SKM-1 (cell line): Measurements from ENCODE around the gene GJB1.
A peak's percentile ranks its signal among the peaks of the same experiment; 100 is the strongest.
"Not testable (repeated sequence)": the region's sequence is repeated elsewhere in the genome, so short reads cannot be mapped to it uniquely, and the experiment has no call there.

ENCODE experiments used
- DNase-seq: peaks from one replicate; lab custom pipeline; 2025; ENCODE audit not compliant: unreplicated experiment; lab: John Stamatoyannopoulos, UW

Gene GJB1

DNA sequence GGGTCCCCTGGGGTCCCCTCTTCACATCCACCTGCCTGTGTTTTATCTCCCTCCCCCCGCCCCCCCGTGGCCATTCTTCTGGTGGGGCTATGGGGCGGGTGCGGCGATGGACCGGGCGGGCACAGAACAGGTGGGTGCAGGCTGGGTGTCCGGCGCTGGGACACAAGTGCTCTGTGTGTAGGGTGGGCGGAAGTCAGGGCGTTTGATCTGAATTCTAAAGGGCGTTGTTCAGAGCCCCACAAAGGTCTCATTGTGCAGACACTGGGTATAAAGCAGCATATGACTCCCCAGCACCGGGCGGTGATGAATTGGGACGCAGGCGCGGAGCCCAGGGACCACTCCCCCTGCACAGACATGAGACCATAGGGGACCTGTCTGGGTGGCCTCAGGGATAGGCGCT, at the start of gene GJB1:
Gene GJB1, plus strand, starts transcription at position 296 of the 400 bp plus-strand sequence. CDS start 484 bp downstream, outside the sequence.
- no peak for DNase-seq

DNA sequence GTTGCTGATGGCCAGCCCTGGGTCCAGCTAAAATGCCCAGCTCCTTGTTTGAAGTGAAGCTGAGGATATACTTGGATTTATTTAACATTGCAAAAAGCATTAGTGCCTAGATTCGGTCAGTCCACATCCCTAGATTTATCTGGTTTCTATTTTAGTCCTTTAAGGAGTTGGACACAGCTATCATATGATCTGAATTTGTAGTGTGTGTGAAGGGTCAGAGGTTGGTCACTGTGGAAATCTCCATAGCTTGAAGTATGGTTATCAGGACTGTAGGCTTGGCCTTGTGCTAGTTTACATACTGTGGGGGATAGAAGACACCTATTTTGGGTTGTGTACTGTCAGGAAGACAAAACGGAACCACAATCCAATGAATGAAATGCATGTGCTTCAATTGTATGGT, 49.6 kb upstream of the GJB1 start:
- no peak for DNase-seq

DNA sequence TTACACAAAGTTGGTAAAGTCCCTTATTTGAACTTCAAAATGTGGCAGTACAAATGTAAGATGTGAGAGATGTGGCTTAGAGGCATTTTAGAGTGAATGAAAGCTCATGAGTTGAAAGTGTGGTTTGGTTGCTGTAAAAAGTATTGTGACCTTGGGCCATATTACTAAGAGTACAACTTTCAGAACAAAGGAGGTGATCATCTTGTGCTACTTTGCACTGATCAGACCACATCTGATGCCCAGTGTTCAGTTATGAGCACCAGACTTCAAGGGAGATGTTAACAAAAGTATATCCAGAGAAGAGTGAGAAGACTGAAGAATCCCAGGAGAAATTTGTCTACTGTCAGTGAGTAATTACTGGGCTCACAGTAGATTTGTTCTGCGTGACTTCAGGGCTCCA, 48.2 kb upstream of the GJB1 start:
- DNase-seq = no peak

DNA sequence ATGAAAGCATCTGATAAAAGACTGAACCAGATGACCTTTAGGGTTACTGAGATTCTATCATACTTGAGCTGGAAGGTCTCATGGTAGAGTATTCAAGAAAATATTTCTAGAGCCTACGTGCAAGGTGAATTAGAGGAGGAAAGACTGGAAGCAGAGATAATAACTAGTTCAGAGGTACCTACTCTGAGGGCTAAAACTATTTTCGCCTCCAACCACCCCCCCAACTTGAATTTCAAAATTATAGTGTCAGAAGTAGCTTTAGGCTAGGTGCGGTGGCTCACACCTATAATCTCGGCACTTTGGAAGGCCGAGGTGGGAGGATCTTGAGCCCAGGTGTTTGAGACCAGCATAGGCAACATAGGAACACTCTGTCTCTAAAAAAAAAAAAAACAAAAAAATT, 47.5 kb upstream of the GJB1 start:
- DNase-seq = no peak

DNA sequence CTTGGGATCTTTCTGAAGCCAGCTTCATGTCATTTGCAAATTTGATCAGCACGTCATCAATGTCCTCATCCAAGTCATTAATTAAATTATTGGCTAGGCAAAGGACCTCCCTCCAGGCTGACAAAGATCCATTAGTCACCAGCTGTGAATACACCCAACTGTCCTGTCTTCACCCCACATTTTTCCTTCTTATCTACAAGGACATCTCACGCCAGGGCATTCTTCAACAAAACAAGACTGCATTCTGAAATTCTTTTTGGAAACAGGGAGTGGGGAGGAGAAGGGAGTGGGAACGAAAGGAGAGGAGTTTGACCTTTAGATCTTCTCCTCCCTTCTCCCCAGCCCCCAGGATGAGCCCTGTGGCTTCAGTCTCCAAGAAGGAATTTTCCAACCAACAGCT, 45.7 kb upstream of the GJB1 start:
- DNase-seq = no peak

DNA sequence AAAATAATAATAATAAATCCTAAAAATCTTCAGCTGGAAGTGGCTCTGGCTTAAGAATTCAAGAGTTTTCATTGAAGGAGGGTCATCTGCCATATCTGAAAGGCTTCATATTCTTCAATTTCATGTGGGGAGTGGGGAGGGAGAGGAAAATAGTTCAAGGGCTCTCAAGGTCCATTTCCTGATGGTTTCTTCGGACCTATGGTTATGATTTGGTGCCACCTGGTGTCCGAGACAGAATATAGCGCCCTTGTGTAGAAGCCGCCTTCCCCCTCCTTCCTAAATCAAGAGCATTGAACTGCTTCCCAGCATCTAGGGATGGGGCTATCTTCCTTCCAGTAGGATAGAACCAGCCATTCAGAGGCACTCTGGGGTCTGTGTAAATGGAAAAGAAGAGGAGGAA, 44.1 kb upstream of the GJB1 start:
- peak; percentile 27 for DNase-seq

DNA sequence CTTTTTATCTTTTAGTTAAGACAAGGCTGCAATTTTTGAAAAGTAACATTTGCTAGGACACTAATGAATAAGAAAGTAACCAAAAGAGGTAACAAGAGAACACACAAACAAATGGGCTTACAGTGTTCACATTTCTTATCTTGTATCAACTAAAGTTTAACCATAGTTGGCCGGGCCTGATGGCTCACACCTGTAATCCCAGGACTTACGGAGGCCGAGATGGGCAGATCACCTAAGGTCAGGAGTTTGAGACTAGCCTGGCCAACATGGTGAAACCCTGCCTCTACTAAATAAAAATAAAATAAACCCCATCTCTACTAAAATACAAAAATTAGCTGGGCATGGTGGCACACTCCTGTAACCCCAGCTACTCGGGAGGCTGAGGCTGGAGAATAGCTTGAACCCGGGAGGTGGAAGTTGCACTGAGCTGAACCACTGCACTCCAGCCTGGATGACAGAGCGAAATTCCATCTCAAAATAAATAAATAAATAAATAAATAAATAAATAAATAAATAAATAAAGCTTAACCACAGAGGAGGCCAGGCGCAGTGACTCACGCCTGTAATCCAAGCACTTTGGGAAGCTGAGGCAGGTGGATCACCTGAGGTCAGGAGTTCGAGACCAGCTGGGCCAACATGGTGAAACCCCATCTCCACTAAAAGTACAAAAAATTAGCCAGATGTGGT, 42.3 kb upstream of the GJB1 start:
- DNase-seq = not testable (repeated sequence)

DNA sequence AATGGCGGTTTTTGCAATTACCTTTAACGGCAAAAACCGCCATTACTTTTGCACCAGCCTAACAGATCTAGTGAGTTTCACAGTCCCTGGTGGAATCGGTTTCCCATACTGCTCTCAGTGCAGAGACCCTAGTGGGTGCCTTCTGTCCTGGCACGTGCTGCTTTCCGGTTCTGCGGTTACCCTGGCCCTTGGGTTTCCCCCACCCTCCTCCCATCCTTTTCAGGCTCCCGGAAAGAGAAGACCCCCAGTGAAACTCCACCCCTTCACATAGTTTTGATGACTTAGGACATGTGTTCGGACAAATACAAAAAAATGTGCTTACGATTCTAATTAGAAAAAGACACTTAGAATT, 41.5 kb upstream of the GJB1 start:
- DNase-seq = no peak

DNA sequence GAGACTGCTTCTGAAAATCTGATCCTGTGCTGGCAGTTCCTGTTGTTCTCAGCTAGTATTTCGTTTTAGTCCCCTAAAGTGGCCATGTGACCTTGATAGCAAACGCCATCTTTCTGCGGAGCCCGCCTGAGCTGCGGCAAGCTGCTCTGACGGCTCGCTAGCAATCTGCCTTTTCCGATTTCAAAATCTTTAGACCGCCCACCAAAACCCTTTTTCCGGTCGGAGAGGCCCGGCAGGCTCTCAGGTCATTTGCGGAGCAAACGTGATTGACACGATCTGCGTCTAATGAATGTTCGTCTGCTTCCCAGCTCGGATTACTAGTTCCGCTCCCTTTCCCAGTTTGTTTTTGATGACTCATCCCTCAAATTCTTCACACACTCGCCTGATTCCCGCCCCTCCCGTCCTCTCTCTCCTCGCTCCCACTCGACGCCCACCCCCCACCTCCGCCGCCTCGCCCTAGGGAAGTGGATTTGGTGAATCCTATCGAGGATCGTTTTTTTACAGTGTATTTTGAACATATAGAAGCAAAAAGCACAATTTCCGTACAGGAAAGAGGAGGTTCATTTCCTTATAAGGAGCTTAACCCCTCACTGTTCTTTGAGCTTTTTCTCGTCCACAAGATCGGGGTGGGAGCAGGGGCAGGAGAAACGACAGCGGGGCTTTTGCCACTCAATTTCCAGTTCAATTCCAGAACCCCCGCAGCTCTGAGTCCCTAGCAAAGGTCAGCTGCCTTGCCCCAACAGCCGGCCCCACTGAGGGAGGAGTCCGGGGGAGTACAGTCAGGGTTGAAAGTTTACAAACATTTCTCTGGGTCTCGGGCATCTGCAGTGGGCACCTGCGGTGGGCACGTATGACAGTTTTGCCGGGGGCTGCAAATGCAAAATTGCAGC, 40.9 kb upstream of the GJB1 start:
- DNase-seq = peak; percentile 74

DNA sequence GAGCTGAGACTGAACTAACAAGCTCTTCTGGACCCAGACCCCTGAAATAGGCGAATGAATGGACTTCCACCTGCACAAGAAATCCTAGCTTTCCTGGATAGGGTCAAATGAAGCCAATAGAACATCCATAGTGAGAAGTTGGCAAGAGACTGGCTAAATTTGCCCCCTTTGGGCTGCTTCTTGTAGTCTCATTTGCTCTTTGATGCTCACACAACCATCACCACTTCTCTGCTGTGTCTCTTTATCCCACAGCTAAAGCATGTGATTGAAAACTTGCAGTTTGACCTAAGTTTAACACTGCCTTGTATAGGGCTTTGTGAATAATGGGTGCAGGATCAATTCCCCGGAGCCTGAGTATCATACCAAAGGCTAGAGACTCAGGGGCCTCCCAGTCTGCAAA, 40.2 kb upstream of the GJB1 start:
- DNase-seq = no peak

DNA sequence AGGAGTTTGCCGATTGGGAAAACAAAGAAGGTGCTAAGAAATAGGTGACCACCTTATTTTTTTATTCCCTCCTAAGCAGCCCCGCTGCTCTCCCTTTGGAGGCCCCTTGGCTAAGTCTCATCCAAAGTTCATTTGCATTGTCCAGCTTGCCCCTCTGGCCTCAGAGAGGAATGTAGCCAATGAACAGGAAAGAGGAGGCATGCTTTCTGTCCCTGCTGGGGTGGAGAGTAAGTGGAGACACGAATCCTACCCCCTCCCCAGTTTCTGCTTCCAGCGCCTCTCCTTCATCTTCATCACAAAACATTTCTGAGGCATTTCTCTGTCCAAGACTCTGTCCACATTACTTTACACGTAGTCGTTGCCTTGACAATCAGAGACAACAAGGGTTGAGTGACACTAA, 39.7 kb upstream of the GJB1 start:
- no peak for DNase-seq

DNA sequence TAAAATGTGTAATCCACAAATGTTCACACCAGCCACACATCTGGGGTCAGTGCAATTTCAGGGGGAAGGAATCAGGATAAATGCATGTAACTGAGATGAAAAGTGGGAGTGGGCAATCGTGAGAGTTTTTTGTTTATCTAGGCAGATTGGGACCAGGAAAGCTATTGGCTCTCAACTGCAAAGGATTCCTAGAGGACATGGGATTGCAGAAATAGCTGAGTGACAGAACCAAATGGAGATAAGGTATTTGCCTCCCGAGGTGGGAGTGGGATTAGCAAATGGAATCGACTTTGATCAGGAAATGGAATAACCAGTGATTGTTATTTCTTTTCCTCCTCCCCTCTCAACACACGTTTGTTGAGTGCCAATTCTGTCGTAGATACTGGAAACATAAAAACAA, 38.9 kb upstream of the GJB1 start:
- no peak for DNase-seq

DNA sequence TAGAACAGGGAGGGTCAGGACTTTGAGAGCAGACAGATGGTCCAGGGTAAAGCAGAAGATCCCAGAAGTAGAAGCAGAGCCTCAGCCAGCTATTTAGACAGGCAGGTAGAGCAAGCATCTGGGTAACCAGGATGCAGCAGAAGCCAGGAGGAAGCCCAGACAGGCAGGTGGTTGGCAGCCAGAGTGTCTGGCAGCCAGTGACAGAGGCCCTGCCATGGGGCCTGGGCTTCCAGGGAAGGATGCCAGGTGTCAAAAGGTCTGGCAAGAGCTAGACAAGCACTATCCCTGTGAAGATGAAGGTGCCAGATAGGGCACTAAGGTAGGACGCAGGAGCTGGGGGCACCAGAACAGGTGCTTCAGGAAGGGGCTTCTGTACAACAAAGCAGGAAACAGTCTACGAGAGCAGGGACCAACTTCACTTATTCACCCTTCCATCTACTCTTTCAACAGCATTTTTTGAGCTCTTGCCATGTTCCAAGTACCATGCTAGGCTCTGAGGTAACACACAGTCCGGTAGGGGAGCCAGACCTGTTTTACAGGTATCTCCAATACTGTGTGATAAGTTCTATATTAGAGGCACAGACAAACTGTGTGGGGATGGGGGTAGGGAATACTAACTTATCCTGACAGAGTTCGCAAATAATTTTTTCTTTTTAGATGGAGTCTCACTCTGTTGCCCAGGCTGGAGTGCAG, 38.1 kb upstream of the GJB1 start:
- DNase-seq = no peak

DNA sequence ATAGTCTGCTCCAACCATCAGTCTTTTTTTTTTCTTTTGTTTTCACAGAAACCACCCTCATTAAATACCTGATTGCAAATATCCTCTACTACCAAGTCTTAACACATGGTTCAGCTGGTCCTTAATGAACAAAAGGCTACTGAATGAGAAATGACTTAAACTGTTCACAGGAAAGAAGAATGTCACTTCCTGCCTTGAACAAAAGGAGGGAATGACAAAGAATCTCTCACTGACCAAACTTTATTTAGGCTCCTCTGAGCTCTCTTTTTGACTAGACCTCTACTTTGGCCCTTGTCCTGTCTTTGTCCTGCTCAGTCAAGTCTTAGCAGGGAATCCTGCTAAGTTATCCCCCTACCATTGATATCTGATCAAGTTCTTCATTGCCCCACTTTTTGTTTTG, 31.8 kb upstream of the GJB1 start:
- no peak for DNase-seq

DNA sequence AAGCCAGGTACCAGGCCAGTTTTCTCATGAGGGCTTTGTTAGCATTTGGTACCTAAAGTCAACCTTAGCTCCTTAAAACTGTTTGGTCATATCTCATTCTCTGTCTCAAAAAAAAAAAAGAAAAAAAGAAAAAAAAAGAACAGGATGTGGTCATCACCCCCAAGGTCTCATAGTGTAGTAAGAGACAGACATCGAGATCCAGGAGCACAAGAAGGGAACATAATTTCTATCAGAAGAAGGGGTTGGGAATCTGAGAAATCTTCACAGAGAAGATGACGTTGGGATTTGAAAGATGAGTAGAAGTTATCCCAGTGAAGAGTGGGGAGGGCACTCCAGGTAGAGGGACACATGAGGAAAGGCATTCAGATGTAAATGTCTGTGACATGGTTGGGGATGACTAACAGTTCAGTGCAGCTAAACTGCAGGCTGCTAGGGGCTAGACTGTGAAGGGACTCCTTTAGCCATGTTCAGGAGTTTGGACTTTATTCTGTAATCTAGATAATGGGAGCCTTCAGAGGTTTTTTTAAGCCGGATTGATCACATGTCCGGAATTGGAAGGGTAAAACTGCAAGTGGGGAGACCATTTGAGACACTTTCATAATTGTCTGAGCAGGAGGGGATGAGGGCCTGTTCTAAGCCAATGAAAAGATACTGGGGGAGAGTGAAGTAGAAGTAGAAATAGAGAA, 26.9 kb upstream of the GJB1 start:
- no peak for DNase-seq

DNA sequence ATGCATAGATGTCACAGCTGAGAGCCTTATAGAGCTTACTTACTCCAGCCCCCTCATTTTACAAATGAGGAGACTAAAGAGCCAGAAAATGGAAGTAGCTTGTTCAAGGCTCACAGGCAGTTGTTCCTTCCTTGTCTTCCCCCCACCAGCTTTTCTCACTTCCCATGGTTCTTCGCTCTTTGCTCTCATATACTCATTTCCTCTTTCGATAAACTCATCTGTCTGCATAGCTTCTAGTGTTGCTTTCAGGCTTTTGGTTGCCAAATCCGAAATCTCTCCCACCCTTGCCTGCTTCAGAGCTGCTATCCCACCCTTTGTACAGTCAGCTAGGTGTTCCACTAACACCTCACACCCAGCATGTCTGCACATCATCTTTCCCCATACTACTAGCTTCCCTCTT, 25.0 kb upstream of the GJB1 start:
- DNase-seq = peak; percentile 52

DNA sequence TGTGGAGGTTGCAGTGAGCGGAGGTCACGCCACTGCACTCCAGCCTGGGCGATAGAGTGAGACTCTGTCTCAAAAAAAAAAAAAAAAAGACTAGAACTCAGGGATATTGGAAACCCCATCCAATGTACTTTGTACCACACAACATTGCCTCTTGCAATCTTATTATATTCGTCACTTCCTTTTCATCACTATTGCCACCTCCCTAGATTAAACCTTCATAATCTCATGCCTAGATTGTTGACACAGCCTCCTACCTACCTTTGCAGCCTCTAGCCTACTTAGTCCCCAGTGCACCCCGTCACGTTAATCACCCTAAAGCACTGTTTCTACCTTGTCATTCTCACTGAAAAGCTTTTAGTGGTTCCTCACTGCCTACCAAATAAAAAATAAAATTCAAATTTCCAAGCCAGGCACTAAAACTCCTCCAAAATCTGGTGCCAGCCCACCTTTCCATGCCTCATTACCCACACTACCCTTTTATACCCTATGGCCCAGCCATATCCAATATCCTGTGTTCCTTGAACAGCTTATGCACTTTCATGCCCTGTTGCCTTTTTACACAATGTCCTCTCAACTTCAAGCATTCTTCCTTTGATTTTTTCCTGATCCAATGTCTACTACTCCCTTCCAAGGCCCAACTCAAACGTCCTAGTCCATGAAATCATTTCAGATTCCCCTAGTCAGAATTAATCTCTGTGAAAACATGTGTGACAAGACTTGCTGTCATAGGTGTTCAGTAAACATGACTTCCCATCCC, 23.6 kb upstream of the GJB1 start:
- DNase-seq = no peak

DNA sequence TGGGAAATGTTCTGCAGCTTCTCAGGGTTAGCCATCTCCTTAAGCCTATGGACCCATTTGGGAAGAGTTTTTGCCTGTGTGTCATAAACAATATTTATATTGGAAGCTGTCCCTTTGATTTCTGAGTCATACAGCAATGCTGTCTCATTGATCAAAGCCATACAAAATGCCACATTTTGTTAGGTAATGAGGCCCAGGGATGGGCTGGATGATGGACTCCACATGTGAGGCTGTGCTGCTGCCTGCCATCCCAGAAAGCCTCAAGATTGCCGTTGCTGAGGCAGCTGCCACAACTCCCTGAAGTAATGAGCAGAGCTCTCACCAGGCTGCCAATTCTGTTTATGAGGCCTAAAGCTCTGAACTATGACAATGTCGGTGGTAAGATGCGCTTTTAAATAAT, 12.2 kb upstream of the GJB1 start:
- DNase-seq = no peak

DNA sequence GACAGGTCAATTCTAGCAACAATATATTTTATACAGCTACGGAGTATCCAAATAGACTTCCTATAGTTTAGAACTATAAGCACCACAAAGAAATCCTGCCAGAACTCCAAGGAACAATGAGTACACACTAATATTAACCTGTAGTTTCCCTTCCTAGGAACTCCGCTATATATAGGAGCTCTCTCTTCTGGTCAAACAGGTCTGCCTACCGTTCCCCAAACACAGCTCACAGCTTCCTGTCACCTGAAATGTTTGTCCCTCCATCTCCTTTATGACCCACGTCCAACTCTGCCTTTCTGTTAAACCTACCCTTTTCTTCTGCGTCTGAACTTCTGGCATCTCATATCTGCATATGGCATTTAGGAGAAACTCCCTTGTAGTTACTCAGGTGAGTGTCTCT, 10.5 kb upstream of the GJB1 start:
- DNase-seq = no peak

DNA sequence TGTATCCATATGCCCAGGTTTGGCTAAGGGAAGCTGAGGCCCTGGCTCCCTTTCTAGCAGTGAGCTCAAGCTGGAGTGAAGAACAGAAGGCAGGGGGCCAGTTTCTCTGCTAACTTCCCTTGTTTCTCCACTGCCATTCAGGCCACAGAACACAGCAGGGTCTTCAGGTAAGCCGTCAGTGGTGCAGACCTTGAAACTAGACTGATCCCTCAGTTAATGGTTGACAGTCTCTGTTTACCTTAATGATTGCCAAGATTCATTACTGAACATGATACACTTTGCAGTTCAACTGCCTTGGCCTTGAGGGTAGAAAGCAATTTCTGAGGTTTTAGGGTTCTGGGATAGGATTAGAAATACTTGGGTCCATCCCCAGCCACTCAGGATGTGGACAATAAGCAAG, 8.9 kb upstream of the GJB1 start:
- no peak for DNase-seq
